GM19468 (cell line): ENCODE measurements around the gene GTF3C4.

Experiments used
- ATAC-seq: cut with Tn5 transposase; IDR thresholded peaks from one replicate; pipeline ENCODE4 v1.9.1; 2021; ENCODE audit warnings: mild to moderate bottlenecking, moderate library complexity, moderate number of reproducible peaks; ENCODE audit not compliant: unreplicated experiment; ENCODE audit errors: extremely low read depth

GTF3C4 gene

GRCh38 chr9:132647355-132647754, 22.9 kb upstream of the GTF3C4 start:
- no peak for ATAC-seq

- ATAC-seq, result no peak
These were observed 22.5 kb upstream of the GTF3C4 start for GRCh38 chr9:132647806-132648205.

GRCh38 chr9:132648283-132648682, 22.0 kb upstream of the GTF3C4 start:
- ATAC-seq, result no peak

- no peak for ATAC-seq
These were observed 21.6 kb upstream of the GTF3C4 start for GRCh38 chr9:132648685-132649084.

GRCh38 chr9:132651259-132651658, 19.0 kb upstream of the GTF3C4 start:
- ATAC-seq, result no peak

- no peak for ATAC-seq
These were observed 14.0 kb upstream of the GTF3C4 start for GRCh38 chr9:132656299-132656698.

- ATAC-seq, result no peak
These were observed 7.9 kb upstream of the GTF3C4 start for GRCh38 chr9:132662152-132662945.

- no peak for ATAC-seq
These were observed 7.1 kb upstream of the GTF3C4 start for GRCh38 chr9:132663117-132663516.

- ATAC-seq, result no peak
These were observed 6.4 kb upstream of the GTF3C4 start for GRCh38 chr9:132663851-132664250.

- no peak for ATAC-seq
These were observed 956 bp upstream of the GTF3C4 start for GRCh38 chr9:132669319-132669697.

- no peak for ATAC-seq
These were observed 387 bp upstream of the GTF3C4 start, which contains the start of gene DDX31 for GRCh38 chr9:132669698-132670456. Gene DDX31, minus strand, starts transcription at chr9:132669983. Its CDS starts 49 bp downstream, at chr9:132669934.

- no peak for ATAC-seq
These were observed 1.6 kb downstream of the GTF3C4 start for GRCh38 chr9:132671620-132672412.

GRCh38 chr9:132672413-132672690, 2.1 kb downstream of the GTF3C4 start:
- no peak for ATAC-seq

GRCh38 chr9:132673355-132673754, 3.1 kb downstream of the GTF3C4 start:
- no peak for ATAC-seq

- ATAC-seq, result no peak
These were observed 4.2 kb downstream of the GTF3C4 start for GRCh38 chr9:132674485-132674884.

GRCh38 chr9:132677976-132678375, 7.7 kb downstream of the GTF3C4 start:
- ATAC-seq, result no peak

- no peak for ATAC-seq
These were observed 9.8 kb downstream of the GTF3C4 start for GRCh38 chr9:132679946-132680625.

- ATAC-seq, result no peak
These were observed 11.3 kb downstream of the GTF3C4 start for GRCh38 chr9:132681561-132681960.

- no peak for ATAC-seq
These were observed 13.6 kb downstream of the GTF3C4 start for GRCh38 chr9:132683873-132684272.

GRCh38 chr9:132690696-132691095, 20.4 kb downstream of the GTF3C4 start:
- no peak for ATAC-seq
